ENCODE data around the gene TMEM258. TPM values are rescaled to one million over a fixed set of nuclear protein-coding genes. Genes with fewer than 3 reads are reported as not detected.

TMEM258 gene
- polyA plus RNA-seq, 2 donors: 90.3 to 142 TPM

- H3K4me1 ChIP-seq (ENCODE audit: control insufficient read depth in 2 of 2, insufficient read depth in 2 of 2, low read length in 1 of 2): peaks cover 0 to 8% of the 10 kb centered on the region in 2 donors
- no peaks in the 10 kb centered on the region for H3K27me3 ChIP-seq (ENCODE audit: control insufficient read depth in 1 of 2, insufficient read depth in 2 of 2, low read length in 2 of 2)
- peaks cover 5 to 10% of the 10 kb centered on the region in 2 donors for H3K36me3 ChIP-seq (ENCODE audit: control insufficient read depth in 2 of 2, insufficient read depth in 2 of 2, low read length in 1 of 2)
- no peak overlapping the region for H3K4me3 ChIP-seq (ENCODE audit: low read depth in 1 of 2, low read length in 2 of 2)
- no peaks in the 10 kb centered on the region for H3K9me3 ChIP-seq (ENCODE audit: control insufficient read depth in 2 of 2, insufficient read depth in 1 of 2, low read depth in 1 of 2, low read length in 1 of 2)
- 84 to 86% methylated on average over 14 of the region's 14 CpGs for WGBS, 2 donors
- no peak overlapping the region for H3K27ac ChIP-seq (ENCODE audit: low read depth in 2 of 2, low read length in 1 of 2)
Measured at GRCh38 chr11:61779666-61780525, 12.5 kb downstream of the TMEM258 start.

DNA sequence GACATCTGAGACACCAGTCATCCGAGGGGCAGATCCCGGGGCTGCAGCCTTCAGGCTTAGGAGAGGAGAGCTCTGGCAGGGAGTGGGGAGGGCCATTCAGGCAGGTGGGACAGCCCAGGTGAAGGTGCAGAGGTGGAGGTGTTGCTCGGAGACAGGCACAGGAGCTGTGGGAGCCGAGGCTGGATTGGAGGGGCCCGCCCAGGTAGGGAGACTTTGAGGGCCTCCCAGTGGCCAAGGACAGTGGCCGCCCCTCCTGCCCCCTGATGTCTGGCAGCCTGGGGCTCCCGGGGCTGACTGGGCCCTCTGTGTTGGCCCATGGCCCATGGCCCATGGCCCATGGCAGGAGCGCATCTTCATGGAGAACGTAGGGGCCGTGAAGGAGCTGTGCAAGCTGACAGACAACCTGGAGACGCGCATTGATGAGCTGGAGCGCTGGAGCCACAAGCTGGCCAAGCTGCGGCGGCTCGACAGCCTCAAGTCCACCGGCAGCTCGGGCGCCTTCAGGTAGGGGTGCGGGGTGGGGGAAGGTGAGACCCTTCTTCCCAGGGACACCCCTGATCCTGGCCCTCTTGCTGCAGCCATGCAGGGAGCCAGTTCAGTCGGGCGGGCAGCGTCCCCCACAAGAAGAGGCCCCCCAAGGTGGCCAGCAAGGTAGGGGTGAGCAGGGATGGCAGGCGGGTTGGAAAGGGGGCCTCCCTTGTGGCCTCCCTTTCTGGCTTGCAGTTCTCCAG, 13.3 kb downstream of the TMEM258 start:
- Histone ChIP-seq H3K27ac (ENCODE audit: low read depth in 2 of 2, low read length in 1 of 2) (no peak overlapping the region), H3K4me3 (ENCODE audit: low read depth in 1 of 2, low read length in 2 of 2) (no peak overlapping the region), H3K36me3 (ENCODE audit: control insufficient read depth in 2 of 2, insufficient read depth in 2 of 2, low read length in 1 of 2) (peaks cover 4 to 5% of the 10 kb centered on the region in 2 donors), H3K27me3 (ENCODE audit: control insufficient read depth in 1 of 2, insufficient read depth in 2 of 2, low read length in 2 of 2) (no peaks in the 10 kb centered on the region), H3K4me1 (ENCODE audit: control insufficient read depth in 2 of 2, insufficient read depth in 2 of 2, low read length in 1 of 2) (peaks cover 0 to 8% of the 10 kb centered on the region in 2 donors), H3K9me3 (ENCODE audit: control insufficient read depth in 2 of 2, insufficient read depth in 1 of 2, low read depth in 1 of 2, low read length in 1 of 2) (no peaks in the 10 kb centered on the region)
- WGBS, 2 donors: 83 to 90% methylated on average over 24 of the region's 24 CpGs

- 74 to 83% methylated on average over 11 of the region's 11 CpGs for WGBS, 2 donors
- no peak overlapping the region for H3K4me3 ChIP-seq (ENCODE audit: low read depth in 1 of 2, low read length in 2 of 2)
- peaks cover 0 to 8% of the 10 kb centered on the region in 2 donors for H3K4me1 ChIP-seq (ENCODE audit: control insufficient read depth in 2 of 2, insufficient read depth in 2 of 2, low read length in 1 of 2)
- no peaks in the 10 kb centered on the region for H3K27me3 ChIP-seq (ENCODE audit: control insufficient read depth in 1 of 2, insufficient read depth in 2 of 2, low read length in 2 of 2)
- H3K36me3 ChIP-seq (ENCODE audit: control insufficient read depth in 2 of 2, insufficient read depth in 2 of 2, low read length in 1 of 2): peaks cover 3 to 5% of the 10 kb centered on the region in 2 donors
- no peak overlapping the region for H3K27ac ChIP-seq (ENCODE audit: low read depth in 2 of 2, low read length in 1 of 2)
- no peaks in the 10 kb centered on the region for H3K9me3 ChIP-seq (ENCODE audit: control insufficient read depth in 2 of 2, insufficient read depth in 1 of 2, low read depth in 1 of 2, low read length in 1 of 2)
Measured at GRCh38 chr11:61778357-61778886, 14.0 kb downstream of the TMEM258 start.

GRCh38 chr11:61777234-61778090, 14.9 kb downstream of the TMEM258 start:
- no peak overlapping the region for H3K27ac ChIP-seq (ENCODE audit: low read depth in 2 of 2, low read length in 1 of 2)
- H3K4me1 ChIP-seq (ENCODE audit: control insufficient read depth in 2 of 2, insufficient read depth in 2 of 2, low read length in 1 of 2): peaks cover 0 to 8% of the 10 kb centered on the region in 2 donors
- H3K9me3 ChIP-seq (ENCODE audit: control insufficient read depth in 2 of 2, insufficient read depth in 1 of 2, low read depth in 1 of 2, low read length in 1 of 2): no peaks in the 10 kb centered on the region
- 38 to 55% methylated on average over 49 to 67 of the region's 67 CpGs for WGBS, 2 donors
- H3K36me3 ChIP-seq (ENCODE audit: control insufficient read depth in 2 of 2, insufficient read depth in 2 of 2, low read length in 1 of 2): no peaks in the 10 kb centered on the region
- no peak overlapping the region for H3K4me3 ChIP-seq (ENCODE audit: low read depth in 1 of 2, low read length in 2 of 2)
- H3K27me3 ChIP-seq (ENCODE audit: control insufficient read depth in 1 of 2, insufficient read depth in 2 of 2, low read length in 2 of 2): no peaks in the 10 kb centered on the region

DNA sequence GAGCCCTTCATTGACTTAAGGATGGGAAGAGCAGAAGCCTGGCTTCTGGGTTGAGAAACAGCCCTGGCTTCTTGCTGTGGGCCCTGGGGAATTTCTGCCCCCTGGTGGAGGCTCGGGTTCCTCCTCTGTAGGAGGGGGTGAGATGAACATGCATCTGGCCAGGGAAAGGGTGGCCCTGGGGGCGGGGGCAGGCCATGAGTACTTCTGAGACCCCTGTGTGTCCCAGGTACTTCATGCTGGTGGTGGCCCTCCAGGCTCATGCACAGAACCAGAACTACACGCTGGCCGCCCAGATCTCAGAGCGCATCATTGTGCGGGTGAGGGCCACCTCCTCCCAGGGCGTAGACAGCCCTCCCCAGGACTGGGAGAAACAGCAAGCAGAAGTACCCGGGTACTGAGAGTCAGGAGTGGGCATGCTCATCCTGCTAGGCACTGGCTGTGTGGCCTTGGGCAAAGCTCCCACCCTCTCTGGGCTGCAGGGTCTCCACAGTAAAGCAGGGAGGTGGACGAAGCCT, 15.8 kb downstream of the TMEM258 start:
- H3K27ac ChIP-seq (ENCODE audit: low read depth in 2 of 2, low read length in 1 of 2): no peak overlapping the region
- H3K9me3 ChIP-seq (ENCODE audit: control insufficient read depth in 2 of 2, insufficient read depth in 1 of 2, low read depth in 1 of 2, low read length in 1 of 2): no peaks in the 10 kb centered on the region
- peaks cover 0 to 8% of the 10 kb centered on the region in 2 donors for H3K4me1 ChIP-seq (ENCODE audit: control insufficient read depth in 2 of 2, insufficient read depth in 2 of 2, low read length in 1 of 2)
- WGBS, 2 donors: 65 to 67% methylated on average over 9 of the region's 9 CpGs
- no peaks in the 10 kb centered on the region for H3K27me3 ChIP-seq (ENCODE audit: control insufficient read depth in 1 of 2, insufficient read depth in 2 of 2, low read length in 2 of 2)
- H3K4me3 ChIP-seq (ENCODE audit: low read depth in 1 of 2, low read length in 2 of 2): no peak overlapping the region
- H3K36me3 ChIP-seq (ENCODE audit: control insufficient read depth in 2 of 2, insufficient read depth in 2 of 2, low read length in 1 of 2): no peaks in the 10 kb centered on the region

- peaks cover 0 to 8% of the 10 kb centered on the region in 2 donors for H3K4me1 ChIP-seq (ENCODE audit: control insufficient read depth in 2 of 2, insufficient read depth in 2 of 2, low read length in 1 of 2)
- H3K36me3 ChIP-seq (ENCODE audit: control insufficient read depth in 2 of 2, insufficient read depth in 2 of 2, low read length in 1 of 2): no peaks in the 10 kb centered on the region
- H3K27ac ChIP-seq (ENCODE audit: low read depth in 2 of 2, low read length in 1 of 2): no peak overlapping the region
- no peaks in the 10 kb centered on the region for H3K9me3 ChIP-seq (ENCODE audit: control insufficient read depth in 2 of 2, insufficient read depth in 1 of 2, low read depth in 1 of 2, low read length in 1 of 2)
- no peak overlapping the region for H3K4me3 ChIP-seq (ENCODE audit: low read depth in 1 of 2, low read length in 2 of 2)
- 78 to 81% methylated on average over 20 of the region's 20 CpGs for WGBS, 2 donors
- H3K27me3 ChIP-seq (ENCODE audit: control insufficient read depth in 1 of 2, insufficient read depth in 2 of 2, low read length in 2 of 2): no peaks in the 10 kb centered on the region
Measured at GRCh38 chr11:61775606-61776554, 16.5 kb downstream of the TMEM258 start.

- H3K27ac ChIP-seq (ENCODE audit: low read depth in 2 of 2, low read length in 1 of 2): no peak overlapping the region
- H3K9me3 ChIP-seq (ENCODE audit: control insufficient read depth in 2 of 2, insufficient read depth in 1 of 2, low read depth in 1 of 2, low read length in 1 of 2): no peaks in the 10 kb centered on the region
- no peak overlapping the region for H3K4me3 ChIP-seq (ENCODE audit: low read depth in 1 of 2, low read length in 2 of 2)
- WGBS, 2 donors: 92 to 95% methylated on average over 6 of the region's 6 CpGs
- H3K36me3 ChIP-seq (ENCODE audit: control insufficient read depth in 2 of 2, insufficient read depth in 2 of 2, low read length in 1 of 2): no peaks in the 10 kb centered on the region
- H3K4me1 ChIP-seq (ENCODE audit: control insufficient read depth in 2 of 2, insufficient read depth in 2 of 2, low read length in 1 of 2): peaks cover 0 to 8% of the 10 kb centered on the region in 2 donors
- no peaks in the 10 kb centered on the region for H3K27me3 ChIP-seq (ENCODE audit: control insufficient read depth in 1 of 2, insufficient read depth in 2 of 2, low read length in 2 of 2)
Measured at GRCh38 chr11:61775106-61775505, 17.3 kb downstream of the TMEM258 start.

DNA sequence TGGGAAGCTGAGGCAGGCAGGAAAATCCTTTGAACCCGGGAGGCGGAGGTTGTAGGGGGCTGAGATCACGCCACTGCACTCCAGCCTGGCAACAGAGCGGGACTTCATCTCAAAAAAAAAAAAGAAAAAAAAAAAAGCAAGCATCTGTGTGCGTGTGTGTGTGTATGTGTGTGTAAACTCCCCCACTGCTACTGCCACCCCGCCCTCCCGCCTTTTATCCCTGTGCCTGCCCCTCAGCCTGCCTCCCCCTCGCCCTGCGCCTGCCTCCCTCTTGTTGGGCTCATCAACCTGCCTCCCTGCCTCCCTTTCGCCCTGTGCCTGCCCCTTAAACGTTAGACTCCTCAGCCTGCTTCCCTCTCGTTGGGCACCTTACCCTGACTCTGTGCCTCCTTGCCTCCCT, 18.0 kb downstream of the TMEM258 start:
- no peaks in the 10 kb centered on the region for H3K27me3 ChIP-seq (ENCODE audit: control insufficient read depth in 1 of 2, insufficient read depth in 2 of 2, low read length in 2 of 2)
- H3K9me3 ChIP-seq (ENCODE audit: control insufficient read depth in 2 of 2, insufficient read depth in 1 of 2, low read depth in 1 of 2, low read length in 1 of 2): no peaks in the 10 kb centered on the region
- WGBS, 2 donors: 86 to 87% methylated on average over 12 of the region's 12 CpGs
- H3K4me1 ChIP-seq (ENCODE audit: control insufficient read depth in 2 of 2, insufficient read depth in 2 of 2, low read length in 1 of 2): peaks cover 0 to 8% of the 10 kb centered on the region in 2 donors
- no peak overlapping the region for H3K27ac ChIP-seq (ENCODE audit: low read depth in 2 of 2, low read length in 1 of 2)
- H3K36me3 ChIP-seq (ENCODE audit: control insufficient read depth in 2 of 2, insufficient read depth in 2 of 2, low read length in 1 of 2): no peaks in the 10 kb centered on the region
- H3K4me3 ChIP-seq (ENCODE audit: low read depth in 1 of 2, low read length in 2 of 2): no peak overlapping the region
